GM12878 (cell line): ENCODE measurements around the gene KAZN. TPM values are rescaled to one million over a fixed set of nuclear protein-coding genes. Genes with fewer than 3 reads are reported as not detected.

ENCODE experiments used
- ATAC-seq: fragments of 200-7000 bp; cut with Tn5 transposase; 3 replicates; pipeline ENCODE4 v1.9.1; 2020; ENCODE audit warnings: mild to moderate bottlenecking, moderate library complexity
- BruUV-seq: library from RNA; stranded (reverse); fragments of 400-500 nt; replicated peaks from 2 replicates; lab custom pipeline; 2021; lab: Mats Ljungman, UMichigan
- CTCF ChIA-PET: fragments of 300-600 bp; sonication (Branson Sonifier 250); formaldehyde crosslinking; extraction: SDS; loops from one replicate; lab custom pipeline; 2021; ENCODE audit warnings: inconsistent platforms; lab: Yijun Ruan, JAX
- POLR2A ChIA-PET: fragments of 350-600 bp; formaldehyde crosslinking; extraction: SDS; loops from one replicate; lab custom pipeline; 2021; ENCODE audit warnings: inconsistent platforms; lab: Charles Lee
- RAD21 ChIA-PET: fragments of 300-600 bp; sonication (Branson Sonifier 250); formaldehyde crosslinking; loops from one replicate; lab custom pipeline; 2023; ENCODE audit warnings: antibody characterized with exemption; ENCODE audit not compliant: unreplicated experiment; lab: Charles Lee
- SMC1A ChIA-PET: fragments of 300-600 bp; sonication (Branson Sonifier 250); formaldehyde crosslinking; loops from one replicate; lab custom pipeline; 2023; ENCODE audit not compliant: unreplicated experiment, uncharacterized antibody; lab: Charles Lee
- DNase-seq: peaks from one replicate; pipeline ENCODE4 v3.0.0-alpha.2; 2011; ENCODE audit warnings: low read depth, low spot score
- FAIRE-seq: peaks from 3 replicates; lab custom pipeline; 2011; peaks lifted over from hg19 to GRCh38; lab: Jason Lieb, UNC
- H2AFZ ChIP-seq: 2 replicates; pipeline ENCODE4 v1.6.0; 2011; ENCODE audit warnings: low read depth, low read length, control low read depth; ENCODE audit not compliant: control insufficient read depth
- H3K27ac ChIP-seq: 2 replicates; pipeline ENCODE4 v1.5.1; 2011; ENCODE audit warnings: control low read depth; ENCODE audit not compliant: control insufficient read depth, insufficient read depth
- H3K27me3 ChIP-seq, 2 experiments: replicated peaks in 1 of 2; 2 replicates each; pipeline versions ENCODE4 v1.6.0 to v1.6.1; 2011; ENCODE audit warnings: low read length in 1 of 2; ENCODE audit not compliant: control insufficient read depth in 2 of 2, insufficient read depth in 2 of 2
- H3K36me3 ChIP-seq, 2 experiments: 2 replicates each; pipeline ENCODE4 v1.5.1; 2011; ENCODE audit warnings: low read length in 1 of 2; ENCODE audit not compliant: control insufficient read depth in 2 of 2, insufficient read depth in 2 of 2
- H3K4me1 ChIP-seq: 2 replicates; pipeline ENCODE4 v1.6.1; 2011; ENCODE audit warnings: mild to moderate bottlenecking, low read length, moderate library complexity, mixed read lengths; ENCODE audit not compliant: control insufficient read depth, insufficient read depth
- H3K4me2 ChIP-seq: 2 replicates; pipeline ENCODE4 v1.6.0; 2011; ENCODE audit warnings: control low read depth; ENCODE audit not compliant: control insufficient read depth, insufficient read depth
- H3K4me3 ChIP-seq: fragments of 200-600 bp; sonication (generic); 2 replicates; pipeline ENCODE4 v1.5.1; 2016
- H3K79me2 ChIP-seq: 2 replicates; pipeline ENCODE4 v1.6.0; 2011; ENCODE audit warnings: low read length; ENCODE audit not compliant: control insufficient read depth, insufficient read depth
- H3K9ac ChIP-seq: 2 replicates; pipeline ENCODE4 v1.8.0; 2011; ENCODE audit warnings: low read length, control low read depth, mixed read lengths; ENCODE audit not compliant: control insufficient read depth, insufficient read depth
- H3K9me3 ChIP-seq: replicated peaks from 3 replicates; pipeline ENCODE4 v1.5.1; 2011; ENCODE audit warnings: mild to moderate bottlenecking, low read length; ENCODE audit not compliant: control insufficient read depth, insufficient read depth
- H4K20me1 ChIP-seq: 2 replicates; pipeline ENCODE4 v1.6.0; 2011; ENCODE audit not compliant: control insufficient read depth, insufficient read depth
- BCL3 ChIP-seq: IDR thresholded peaks from 2 replicates; pipeline ENCODE4 v1.6.1; 2011; ENCODE audit warnings: borderline replicate concordance, low read depth, mild to moderate bottlenecking, moderate library complexity, low read length; ENCODE audit not compliant: insufficient read depth, poor library complexity, severe bottlenecking
- EGR1 ChIP-seq, 2 experiments: IDR thresholded peaks; 1 replicate in 1 of 2; 2 replicates in 1 of 2; pipeline ENCODE4 v1.6.1; 2011 to 2012; ENCODE audit warnings: low read depth in 2 of 2, low read length in 2 of 2, borderline replicate concordance in 1 of 2, mild to moderate bottlenecking in 1 of 2, moderate library complexity in 1 of 2
- JUND ChIP-seq: IDR thresholded peaks from 2 replicates; pipeline ENCODE4 v1.6.1; 2012; ENCODE audit warnings: low read depth, mild to moderate bottlenecking, low read length, improper control_type of control experiment, moderate library complexity
- RFX5 ChIP-seq: IDR thresholded peaks from 2 replicates; pipeline ENCODE4 v1.6.1; 2011; ENCODE audit warnings: low read depth, low read length, improper control_type of control experiment
- SUZ12 ChIP-seq: fragments of 200-600 bp; sonication (generic); IDR thresholded peaks from one replicate; pipeline ENCODE4 v1.6.1; 2018; ENCODE audit warnings: antibody characterized with exemption, mild to moderate bottlenecking; ENCODE audit not compliant: unreplicated experiment
- ZBTB33 ChIP-seq: fragments of 450-650 bp; IDR thresholded peaks from 2 replicates; pipeline ENCODE4 v1.6.1; 2017; ENCODE audit warnings: mild to moderate bottlenecking
- ZNF24 ChIP-seq: fragments of 450-650 bp; IDR thresholded peaks from 2 replicates; pipeline ENCODE4 v1.6.1; 2017; ENCODE audit warnings: antibody characterized with exemption, mild to moderate bottlenecking
- WGBS: methylation state at CpG from one replicate; pipeline ENCODE4 v1.1.6; 2016; ENCODE audit warnings: low lambda C conversion rate; ENCODE audit not compliant: insufficient replicate concordance, insufficient coverage; ENCODE audit errors: missing lambda C conversion rate; 5-methylcytosine and 5-hydroxymethylcytosine counted together
- in situ Hi-C: fragments of 300-500 bp; cut with MboI; formaldehyde crosslinking; loops from 9 replicates; pipeline ENCODE4 v1.14.3; 2018; ENCODE audit warnings: mixed read lengths
- intact Hi-C: fragments of 100-400 bp; cut with micrococcal nuclease; formaldehyde crosslinking; loops from one replicate; pipeline ENCODE4 v1.14.2; 2022; ENCODE audit not compliant: unreplicated experiment
- polyA plus RNA-seq, 11 experiments: library from polyadenylated mRNA; depleted of rRNA in 4 of 11; unstranded in 6 of 11; stranded (reverse) in 5 of 11; fragments of >200 nt; fragmentation: Nextera tagmentation in 4 of 11; fragmentation: Illumina TruSeq in 1 of 11; extraction: Ambion mirVana in 4 of 11; extraction: Trizol in 1 of 11; gene quantifications; 1 replicate in 1 of 11; 2 replicates in 10 of 11; pipeline versions ENCODE4 v1.2.1 to v1.2.3, GENCODE V29; 2011 to 2016; ENCODE audit warnings: inconsistent platforms in 2 of 11, missing spikeins in 2 of 11, low read depth in 1 of 11
- total RNA-seq, 4 experiments: library from RNA; depleted of rRNA in 3 of 4; stranded (reverse); fragments of >200 nt in 3 of 4; fragmentation: Illumina TruSeq in 1 of 4; extraction: Trizol in 1 of 4; gene quantifications; 2 replicates each; pipeline versions ENCODE4 v1.2.1 to v1.2.3, GENCODE V29; 2013 to 2021

KAZN gene
- total and polyA plus RNA-seq, 10 of the 15 experiments (the other 5 are each of a cell fraction or from before 2014, with no cell fraction given): 0.72 to 4.0 (median 1.2) TPM

- no peak for TF ChIP-seq SUZ12
- no peak for TF ChIP-seq ZNF24
- TF ChIP-seq RFX5: no peak
- no peak for TF ChIP-seq EGR1 (IDR thresholded peaks at IDR 0.05; ENCODE audit: borderline replicate concordance in 1 of 2, low read depth in 2 of 2, low read length in 2 of 2)
- no peak for TF ChIP-seq JUND
Measured at GRCh38 chr1:14862114-14862771, 263.8 kb downstream of the KAZN start (continued).

- Histone ChIP-seq H3K9me3 (no peaks in the 10 kb centered on the region), H3K36me3 (no peaks in the 10 kb centered on the region), H4K20me1 (no peaks in the 10 kb centered on the region), H3K79me2 (no peaks in the 10 kb centered on the region), H3K27ac (no peak overlapping the region), H3K9ac (no peak overlapping the region), H3K4me2 (no peak overlapping the region), H2AFZ (no peak overlapping the region), H3K4me1 (no peaks in the 10 kb centered on the region), H3K27me3 (peaks cover 0 to 2% of the 10 kb centered on the region in 2 experiments; a peak in 2 of 4 replicates), H3K4me3 (no peak overlapping the region)
- 18% methylated on average over 5 of the region's 5 CpGs for WGBS
- ChIA-PET CTCF (no interaction called here), POLR2A (no interaction called here), RAD21 (no interaction called here), SMC1A (no interaction called here)
- FAIRE-seq (no peak), DNase-seq (no peak), ATAC-seq (no peak)
- in situ Hi-C loops: no loop called here
- BruUV-seq: no TSS peak
- TF ChIP-seq ZBTB33 (no peak), BCL3 (no peak)
- intact Hi-C loops: no loop called here
Measured at GRCh38 chr1:14865106-14865505, 266.6 kb downstream of the KAZN start.
